ENCODE results near the gene DOCK3.

DNA sequence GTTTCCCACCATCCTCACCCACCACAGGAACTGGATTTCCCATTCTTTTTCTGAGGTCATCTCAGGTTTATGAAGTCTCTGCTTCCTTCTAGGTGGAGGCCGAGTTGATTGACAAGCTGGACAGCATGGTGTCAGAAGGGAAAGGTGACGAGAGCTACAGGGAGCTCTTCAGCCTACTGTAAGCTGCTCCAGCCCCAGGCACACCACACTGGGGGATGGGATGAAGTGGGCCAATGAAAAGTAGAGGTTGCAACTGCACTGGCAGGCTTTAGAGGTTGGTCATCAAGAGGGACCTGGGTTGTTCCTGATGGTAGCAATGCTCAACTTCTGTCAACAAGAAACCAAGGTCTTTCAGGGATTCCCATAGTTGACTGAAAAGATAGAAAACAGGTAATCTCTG lies 655.3 kb downstream of the DOCK3 start:
- no peak for TF ChIP-seq EP300 (IDR thresholded peaks at IDR 0.05)
- no peak for TF ChIP-seq CTCF (IDR thresholded peaks at IDR 0.05)
- TF ChIP-seq POLR2A (IDR thresholded peaks at IDR 0.05), result no peak
